Parathyroid adenoma (tissue), 2 donors: ENCODE results near the gene GCK.

ENCODE experiments used
- H2AFZ ChIP-seq: fragments of 300-600 bp; sonication (generic); one replicate; pipeline ENCODE4 v1.7.0; 2017; ENCODE audit warnings: antibody characterized with exemption, mild to moderate bottlenecking
- H3K27ac ChIP-seq: fragments of 300-600 bp; sonication (generic); one replicate; pipeline ENCODE4 v1.7.0; 2017
- H3K27me3 ChIP-seq: fragments of 300-600 bp; sonication (generic); one replicate; pipeline ENCODE4 v1.7.0; 2017; ENCODE audit warnings: low read length; ENCODE audit not compliant: control insufficient read depth, insufficient read depth
- H3K36me3 ChIP-seq: fragments of 300-600 bp; sonication (generic); one replicate; pipeline ENCODE4 v1.7.0; 2017; ENCODE audit warnings: low read length; ENCODE audit not compliant: control insufficient read depth, insufficient read depth
- H3K4me1 ChIP-seq: fragments of 300-600 bp; sonication (generic); one replicate; pipeline ENCODE4 v1.7.0; 2017; ENCODE audit warnings: control low read depth
- H3K4me2 ChIP-seq: fragments of 300-600 bp; sonication (generic); one replicate; pipeline ENCODE4 v1.7.0; 2017; ENCODE audit warnings: low read length
- H3K4me3 ChIP-seq: fragments of 300-600 bp; sonication (generic); one replicate; pipeline ENCODE4 v1.7.0; 2017; ENCODE audit warnings: low read depth, low read length
- H3K79me2 ChIP-seq: fragments of 300-600 bp; sonication (generic); one replicate; pipeline ENCODE4 v1.7.0; 2017; ENCODE audit warnings: control low read depth
- H3K9ac ChIP-seq: fragments of 300-600 bp; sonication (generic); one replicate; pipeline ENCODE4 v1.7.0; 2017; ENCODE audit warnings: mild to moderate bottlenecking
- H3K9me3 ChIP-seq: fragments of 300-600 bp; sonication (generic); one replicate; pipeline ENCODE4 v1.7.0; 2017; ENCODE audit warnings: low read length; ENCODE audit not compliant: control insufficient read depth
- CTCF ChIP-seq: fragments of 300-600 bp; sonication (generic); IDR thresholded peaks from one replicate; pipeline ENCODE4 v1.7.0; 2017; ENCODE audit warnings: antibody characterized with exemption, mild to moderate bottlenecking
- donor health status: primary hyperparathyroidism.

Gene GCK

GRCh38 chr7:44163591-44163990 lies 25.6 kb downstream of the GCK start:
- H3K27ac ChIP-seq, result no peak overlapping the region
- H3K36me3 ChIP-seq, result no peaks in the 10 kb centered on the region

GRCh38 chr7:44162785-44163395 lies 26.3 kb downstream of the GCK start:
- Histone ChIP-seq H3K27ac (no peak overlapping the region), H3K9me3 (no peaks in the 10 kb centered on the region), H3K4me3 (no peak overlapping the region), H3K4me1 (no peaks in the 10 kb centered on the region), H3K79me2 (no peaks in the 10 kb centered on the region), H3K36me3 (no peaks in the 10 kb centered on the region), H2AFZ (no peak overlapping the region), H3K27me3 (no peaks in the 10 kb centered on the region), H3K4me2 (no peak overlapping the region), H3K9ac (no peak overlapping the region)
- no peak for TF ChIP-seq CTCF

More at GRCh38 chr7:44163591-44163990, 25.6 kb downstream of the GCK start:
- H2AFZ ChIP-seq, result no peak overlapping the region
- no peak overlapping the region for H3K4me3 ChIP-seq
- no peak for TF ChIP-seq CTCF
- H3K27me3 ChIP-seq, result no peaks in the 10 kb centered on the region
- no peaks in the 10 kb centered on the region for H3K9me3 ChIP-seq
- no peaks in the 10 kb centered on the region for H3K79me2 ChIP-seq
- H3K4me2 ChIP-seq, result no peak overlapping the region
- H3K9ac ChIP-seq, result no peak overlapping the region
- H3K4me1 ChIP-seq, result no peaks in the 10 kb centered on the region

GRCh38 chr7:44162179-44162578 lies 27.1 kb downstream of the GCK start:
- H3K4me2 ChIP-seq, result no peak overlapping the region
- no peaks in the 10 kb centered on the region for H3K9me3 ChIP-seq
- H2AFZ ChIP-seq, result no peak overlapping the region
- no peaks in the 10 kb centered on the region for H3K27me3 ChIP-seq
- H3K36me3 ChIP-seq, result no peaks in the 10 kb centered on the region
- no peak overlapping the region for H3K4me3 ChIP-seq
- H3K27ac ChIP-seq, result no peak overlapping the region
- TF ChIP-seq CTCF, result no peak
- H3K79me2 ChIP-seq, result no peaks in the 10 kb centered on the region
- no peaks in the 10 kb centered on the region for H3K4me1 ChIP-seq
- H3K9ac ChIP-seq, result no peak overlapping the region

GRCh38 chr7:44161371-44161770 lies 27.9 kb downstream of the GCK start:
- Histone ChIP-seq H3K4me2 (no peak overlapping the region), H3K9me3 (no peaks in the 10 kb centered on the region), H2AFZ (no peak overlapping the region), H3K4me3 (no peak overlapping the region), H3K36me3 (no peaks in the 10 kb centered on the region), H3K27ac (no peak overlapping the region), H3K9ac (no peak overlapping the region), H3K4me1 (no peaks in the 10 kb centered on the region), H3K79me2 (no peaks in the 10 kb centered on the region), H3K27me3 (no peaks in the 10 kb centered on the region)
- no peak for TF ChIP-seq CTCF
